Lower leg skin (tissue), 4 donors: ENCODE data around the gene GLOD4. TPM values are rescaled to one million over a fixed set of nuclear protein-coding genes. Genes with fewer than 3 reads are reported as not detected.
"Not testable (repeated sequence)": the region's sequence is repeated elsewhere in the genome, so short reads cannot be mapped to it uniquely, and the experiment has no call there.

Experiments used
- DNase-seq, 2 donors: peaks; one replicate each; pipeline ENCODE4 v3.0.0-alpha.2; 2019; ENCODE audit warnings: low spot score in 2 of 2
- H3K4me3 ChIP-seq: fragments of 200-600 bp; sonication (generic); 2 replicates; pipeline ENCODE4 v1.5.1; 2017; ENCODE audit warnings: mild to moderate bottlenecking, low read depth; ENCODE audit not compliant: poor library complexity, severe bottlenecking
- CTCF ChIP-seq, 3 donors: fragments of 450-650 bp; IDR thresholded peaks; one replicate each; pipeline ENCODE4 v1.5.1; 2016; ENCODE audit warnings: antibody characterized with exemption in 3 of 3, mild to moderate bottlenecking in 3 of 3, moderate library complexity in 2 of 3
- POLR2A ChIP-seq, 2 donors: fragments of 450-650 bp; IDR thresholded peaks; one replicate each; pipeline ENCODE4 v1.6.1; 2016 to 2017; ENCODE audit warnings: antibody characterized with exemption in 2 of 2, mild to moderate bottlenecking in 1 of 2, moderate library complexity in 1 of 2
- WGBS, 2 donors: methylation state at CpG; one replicate each; pipeline ENCODE4 v1.1.5; 2018; 5-methylcytosine and 5-hydroxymethylcytosine counted together
- intact Hi-C: fragments of 100-400 bp; cut with DNase I; formaldehyde crosslinking; loops from one replicate; pipeline ENCODE4 v1.15.0; 2023; ENCODE audit warnings: low total_unique reads
- total RNA-seq, 4 donors: library from RNA; depleted of rRNA; stranded (reverse); fragments of >200 nt; gene quantifications; one replicate each; pipeline ENCODE4 v1.1.0, GENCODE V29; 2016

Gene GLOD4
- total RNA-seq, 4 donors from 2014 or later, result 69.7 to 99.5 (median 84.0) TPM

GRCh38 chr17:811051-811784 is 29.1 kb upstream of the GLOD4 start:
- 77 to 85% methylated on average over 28 to 29 of the region's 29 CpGs for WGBS, 2 donors
- intact Hi-C loops, result no loop called here
- no peak for DNase-seq
- no peak overlapping the region for H3K4me3 ChIP-seq
- no peak for TF ChIP-seq CTCF (IDR thresholded peaks at IDR 0.05)
- TF ChIP-seq POLR2A (IDR thresholded peaks at IDR 0.05), result no peak

DNA sequence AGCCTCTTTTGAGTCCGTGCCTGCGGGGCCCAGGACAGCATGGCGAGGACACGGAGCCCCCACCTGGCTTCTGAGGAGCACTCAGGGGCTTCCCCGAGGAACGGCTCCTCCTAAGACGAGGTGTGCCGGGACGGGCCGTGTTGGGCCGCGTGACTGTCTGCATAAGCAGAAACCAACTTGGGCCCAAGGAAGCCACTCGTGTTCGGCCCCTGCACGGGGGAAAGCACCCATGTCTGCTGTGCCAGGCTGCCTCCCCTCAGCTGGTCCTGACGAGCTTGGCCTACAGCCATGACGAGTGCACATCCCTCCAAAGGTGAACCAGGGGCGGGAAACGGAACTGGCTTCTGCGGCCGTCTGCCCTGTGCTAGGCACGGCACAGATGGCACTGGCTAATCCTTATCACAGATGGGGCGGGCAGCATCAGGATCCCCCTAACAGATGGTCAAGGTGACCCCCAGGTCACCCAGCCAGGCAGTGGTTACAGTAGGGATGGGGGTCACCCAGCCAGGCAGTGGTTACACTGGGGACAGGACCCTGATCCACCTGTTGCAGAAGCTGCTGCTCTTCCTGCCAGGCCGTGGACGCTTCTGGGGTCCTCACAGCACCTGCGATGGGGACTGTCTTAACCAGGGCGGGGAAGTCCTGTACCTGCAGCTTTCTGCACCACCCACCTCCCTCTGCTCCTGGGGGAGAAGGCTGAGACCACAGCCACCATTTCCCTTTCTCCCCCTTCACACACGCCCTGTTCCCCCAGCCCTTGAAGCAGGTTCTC is 25.6 kb upstream of the GLOD4 start:
- no peak for DNase-seq
- 88 to 91% methylated on average over 19 to 23 of the region's 28 CpGs for WGBS, 2 donors
- no peak overlapping the region for H3K4me3 ChIP-seq
- TF ChIP-seq CTCF (IDR thresholded peaks at IDR 0.05), result no peak
- no peak for TF ChIP-seq POLR2A (IDR thresholded peaks at IDR 0.05)
- intact Hi-C loops, result no loop called here

GRCh38 chr17:806781-807522 is 24.9 kb upstream of the GLOD4 start:
- 86 to 89% methylated on average over 25 to 33 of the region's 33 CpGs for WGBS, 2 donors
- no peak overlapping the region for H3K4me3 ChIP-seq
- DNase-seq, result no peak
- intact Hi-C loops, result no loop called here
- TF ChIP-seq CTCF (IDR thresholded peaks at IDR 0.05), result no peak

- no peak overlapping the region for H3K4me3 ChIP-seq
- no peak for DNase-seq
- 83 to 89% methylated on average over 13 of the region's 13 CpGs for WGBS, 2 donors
- TF ChIP-seq POLR2A (IDR thresholded peaks at IDR 0.05) (no peak), CTCF (IDR thresholded peaks at IDR 0.05) (no peak)
- intact Hi-C loops, result no loop called here
Measured at GRCh38 chr17:806346-806745, 24.3 kb upstream of the GLOD4 start.

GRCh38 chr17:805886-806285 is 23.8 kb upstream of the GLOD4 start:
- DNase-seq, intact Hi-C loops, H3K4me3 ChIP-seq: not testable (repeated sequence)
- 91 to 93% methylated on average over 19 of the region's 23 CpGs for WGBS, 2 donors
